Astrocyte (in vitro differentiated cells and primary cell): Measurements from ENCODE around the gene GOLGA8Q. TPM values are rescaled to one million over a fixed set of nuclear protein-coding genes. Genes with fewer than 3 reads are reported as not detected.
"Not testable (repeated sequence)": the region's sequence is repeated elsewhere in the genome, so short reads cannot be mapped to it uniquely, and the experiment has no call there.

Experiments used
- DNase-seq: peaks from one replicate; pipeline ENCODE4 v3.0.0-alpha.2; 2010; ENCODE audit warnings: low read depth
- FAIRE-seq: peaks from 2 replicates; lab custom pipeline; 2011; peaks lifted over from hg19 to GRCh38; lab: Jason Lieb, UNC
- H2AFZ ChIP-seq: 2 replicates; pipeline ENCODE4 v1.6.0; 2012; ENCODE audit warnings: low read depth, low read length, inconsistent platforms
- H3K27ac ChIP-seq: 2 replicates; pipeline ENCODE4 v1.5.1; 2011; ENCODE audit warnings: low read depth, low read length, inconsistent platforms
- H3K27me3 ChIP-seq: 2 replicates; pipeline ENCODE4 v1.6.0; 2011; ENCODE audit warnings: low read length, inconsistent platforms; ENCODE audit not compliant: insufficient read depth
- H3K36me3 ChIP-seq: 2 replicates; pipeline ENCODE4 v1.5.1; 2011; ENCODE audit warnings: low read length, inconsistent platforms; ENCODE audit not compliant: insufficient read depth
- H3K4me1 ChIP-seq: 2 replicates; pipeline ENCODE4 v1.5.1; 2011; ENCODE audit warnings: low read length, inconsistent platforms; ENCODE audit not compliant: insufficient read depth
- H3K4me2 ChIP-seq: 2 replicates; pipeline ENCODE4 v1.6.0; 2012; ENCODE audit warnings: low read length, inconsistent platforms
- H3K4me3 ChIP-seq: 2 replicates; pipeline ENCODE4 v1.5.1; 2011; ENCODE audit warnings: low read depth, mild to moderate bottlenecking, low read length, inconsistent platforms; ENCODE audit not compliant: insufficient read depth
- H3K79me2 ChIP-seq: 2 replicates; pipeline ENCODE4 v1.6.0; 2012; ENCODE audit warnings: mild to moderate bottlenecking, low read length, inconsistent platforms; ENCODE audit not compliant: insufficient read depth
- H3K9ac ChIP-seq: 2 replicates; pipeline ENCODE4 v1.6.0; 2012; ENCODE audit warnings: mild to moderate bottlenecking, low read length, inconsistent platforms
- H3K9me3 ChIP-seq: 2 replicates; pipeline ENCODE4 v1.5.1; 2012; ENCODE audit warnings: low read depth, mild to moderate bottlenecking, low read length, inconsistent platforms; ENCODE audit not compliant: insufficient read depth
- H4K20me1 ChIP-seq: 2 replicates; pipeline ENCODE4 v1.6.0; 2012; ENCODE audit warnings: low read length, inconsistent platforms; ENCODE audit not compliant: insufficient read depth
- H3K27ac Mint-ChIP-seq: one replicate; pipeline ENCODE4 v1.8.0; 2021; ENCODE audit warnings: mild to moderate bottlenecking, mixed read lengths; ENCODE audit not compliant: unreplicated experiment
- H3K27me3 Mint-ChIP-seq: one replicate; pipeline ENCODE4 v1.8.0; 2021; ENCODE audit warnings: low read depth, mixed read lengths; ENCODE audit not compliant: unreplicated experiment
- H3K36me3 Mint-ChIP-seq: one replicate; pipeline ENCODE4 v1.8.0; 2021; ENCODE audit warnings: low read depth, mixed read lengths; ENCODE audit not compliant: unreplicated experiment
- H3K4me1 Mint-ChIP-seq: one replicate; pipeline ENCODE4 v1.8.0; 2021; ENCODE audit warnings: low read depth, mixed read lengths; ENCODE audit not compliant: unreplicated experiment
- H3K4me3 Mint-ChIP-seq: one replicate; pipeline ENCODE4 v1.8.0; 2021; ENCODE audit warnings: mild to moderate bottlenecking, moderate library complexity, mixed read lengths; ENCODE audit not compliant: unreplicated experiment
- H3K9me3 Mint-ChIP-seq: one replicate; pipeline ENCODE4 v1.8.0; 2021; ENCODE audit warnings: mild to moderate bottlenecking, mixed read lengths; ENCODE audit not compliant: unreplicated experiment
- total RNA-seq: library from RNA; stranded (reverse); gene quantifications from 2 replicates; pipeline ENCODE4 v1.2.1, GENCODE V29; 2021

GOLGA8Q gene
- total RNA-seq, 1 donor from 2014 or later = 0.54 TPM

DNA sequence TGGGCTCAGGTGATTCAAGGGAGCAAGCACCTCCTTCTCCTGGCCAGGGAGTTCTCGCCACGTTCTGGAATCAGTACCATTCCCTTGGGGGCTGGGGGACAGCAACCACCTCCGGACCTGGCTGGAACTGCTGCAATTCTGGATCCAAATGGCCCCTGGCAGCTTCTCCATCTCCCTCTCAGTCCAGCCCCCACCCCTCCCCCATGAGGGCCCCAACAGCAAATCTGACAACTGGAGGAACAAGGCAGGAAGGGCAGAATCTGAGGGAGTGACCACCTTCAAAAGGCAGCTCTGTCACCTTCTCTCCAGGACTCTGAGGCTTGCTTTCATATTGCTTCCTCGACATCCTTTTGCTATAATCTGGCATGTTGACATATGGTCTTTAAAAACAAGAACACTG is 25.9 kb upstream of the GOLGA8Q start:
- not testable (repeated sequence) for H3K4me1 ChIP-seq, H3K9ac ChIP-seq, H3K27me3 ChIP-seq, H3K9me3 ChIP-seq, H3K27me3 Mint-ChIP-seq, H3K27ac ChIP-seq, H3K4me1 Mint-ChIP-seq, H3K9me3 Mint-ChIP-seq, H3K27ac Mint-ChIP-seq, H3K79me2 ChIP-seq, H3K4me3 ChIP-seq, H2AFZ ChIP-seq, H4K20me1 ChIP-seq, H3K4me3 Mint-ChIP-seq, FAIRE-seq, H3K36me3 Mint-ChIP-seq, H3K36me3 ChIP-seq, DNase-seq, H3K4me2 ChIP-seq

- H3K4me1 ChIP-seq, H3K27ac ChIP-seq, H2AFZ ChIP-seq, H3K79me2 ChIP-seq, H4K20me1 ChIP-seq, H3K4me3 Mint-ChIP-seq, H3K4me3 ChIP-seq, H3K4me1 Mint-ChIP-seq, FAIRE-seq, H3K9ac ChIP-seq, H3K27me3 ChIP-seq, H3K9me3 Mint-ChIP-seq, DNase-seq, H3K27me3 Mint-ChIP-seq, H3K4me2 ChIP-seq, H3K36me3 Mint-ChIP-seq, H3K36me3 ChIP-seq, H3K27ac Mint-ChIP-seq, H3K9me3 ChIP-seq: not testable (repeated sequence)
These were observed 22.8 kb upstream of the GOLGA8Q start for GRCh38 chr15:30529049-30529448.

DNA sequence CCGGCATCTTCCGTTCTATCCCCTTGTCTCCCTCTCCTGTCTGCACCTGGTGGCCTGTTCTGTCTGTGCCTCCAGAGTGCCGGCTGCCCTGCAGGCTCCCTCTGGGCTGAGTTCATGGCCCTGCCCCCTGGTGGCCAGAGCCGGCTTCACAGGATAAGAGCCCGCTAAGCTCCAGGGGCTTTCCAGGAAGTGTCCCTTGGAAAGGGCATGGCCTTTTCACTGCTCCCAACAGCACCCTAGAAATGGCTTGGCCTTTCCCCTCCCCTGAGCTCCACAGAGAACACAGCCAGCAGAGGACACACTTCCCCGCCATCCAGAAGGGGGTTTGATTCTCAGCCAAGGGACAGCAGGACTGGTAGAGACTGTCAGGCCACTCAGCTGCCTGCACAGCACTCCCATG is 15.1 kb downstream of the GOLGA8Q start:
- not testable (repeated sequence) for H3K4me2 ChIP-seq, H3K9me3 Mint-ChIP-seq, H3K9ac ChIP-seq, H3K4me1 ChIP-seq, H3K27ac Mint-ChIP-seq, H4K20me1 ChIP-seq, H3K27me3 Mint-ChIP-seq, DNase-seq, H3K36me3 Mint-ChIP-seq, H3K27me3 ChIP-seq, H3K79me2 ChIP-seq, H3K27ac ChIP-seq, H3K36me3 ChIP-seq, H3K4me3 ChIP-seq, H3K4me3 Mint-ChIP-seq, H2AFZ ChIP-seq, FAIRE-seq, H3K4me1 Mint-ChIP-seq, H3K9me3 ChIP-seq

DNA sequence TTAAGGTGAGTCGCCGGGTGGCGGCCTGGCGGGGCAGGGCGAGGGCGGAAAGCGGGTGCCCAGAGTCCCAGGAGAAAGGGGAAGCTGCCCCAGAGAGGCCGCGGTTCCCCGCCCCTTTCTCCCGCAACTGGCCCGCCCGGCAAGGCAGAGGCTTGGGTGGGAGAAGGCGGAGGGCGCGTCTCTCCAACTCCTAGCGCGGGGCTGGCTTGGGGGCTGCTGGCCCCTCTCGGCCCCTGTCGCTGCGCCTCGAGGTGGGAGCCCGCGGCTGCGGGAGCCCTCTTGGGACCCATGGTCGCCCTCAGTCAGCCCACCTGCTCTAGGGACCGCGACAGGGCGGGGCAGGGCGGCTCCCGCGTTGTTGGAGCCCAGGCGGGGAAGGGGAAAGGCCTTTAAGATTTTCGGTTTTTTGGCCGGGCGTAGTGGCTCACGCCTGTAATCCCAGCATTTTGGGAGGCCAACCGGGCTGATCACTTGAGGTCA is 21.2 kb downstream of the GOLGA8Q start:
- H3K4me1 Mint-ChIP-seq, DNase-seq, H4K20me1 ChIP-seq, H3K9me3 Mint-ChIP-seq, FAIRE-seq, H3K4me3 ChIP-seq, H2AFZ ChIP-seq, H3K4me2 ChIP-seq, H3K4me3 Mint-ChIP-seq, H3K27ac Mint-ChIP-seq, H3K27me3 ChIP-seq, H3K79me2 ChIP-seq, H3K27ac ChIP-seq, H3K9ac ChIP-seq, H3K36me3 Mint-ChIP-seq, H3K36me3 ChIP-seq, H3K27me3 Mint-ChIP-seq, H3K4me1 ChIP-seq, H3K9me3 ChIP-seq: not testable (repeated sequence)

DNA sequence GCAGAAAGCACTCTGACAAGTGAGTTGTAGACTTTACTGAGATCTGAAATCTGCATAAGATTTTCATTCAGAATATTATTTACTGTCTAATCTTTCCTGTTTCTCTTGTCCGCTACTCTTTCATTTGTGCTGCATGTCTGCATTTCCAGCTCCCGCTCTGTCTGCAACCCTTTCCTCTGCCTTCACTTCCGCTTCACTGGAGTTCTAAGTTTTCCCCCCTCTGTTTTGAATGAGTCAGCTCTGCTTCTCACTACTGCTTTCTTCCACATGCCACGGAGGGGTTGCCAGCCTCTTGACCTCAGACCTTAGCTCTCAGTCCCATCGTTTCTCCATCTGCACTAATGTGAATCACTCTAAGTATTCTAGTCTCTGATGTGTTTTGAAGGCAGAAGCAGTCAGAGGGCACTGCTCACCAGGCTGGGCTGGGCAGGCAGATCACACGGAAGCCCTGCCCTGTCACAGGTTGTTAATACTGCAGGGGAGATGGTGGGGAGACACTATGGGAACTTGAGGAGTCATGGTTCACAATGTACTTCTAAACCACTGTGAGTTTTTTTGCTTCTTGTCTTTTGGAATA is 27.6 kb downstream of the GOLGA8Q start:
- not testable (repeated sequence) for H3K9me3 ChIP-seq, H3K27me3 Mint-ChIP-seq, H3K27ac ChIP-seq, FAIRE-seq, H4K20me1 ChIP-seq, H3K4me3 Mint-ChIP-seq, H3K4me1 ChIP-seq, H3K9me3 Mint-ChIP-seq, H3K4me1 Mint-ChIP-seq, H3K27me3 ChIP-seq, H3K36me3 Mint-ChIP-seq, H3K79me2 ChIP-seq, DNase-seq, H3K9ac ChIP-seq, H3K4me3 ChIP-seq, H3K36me3 ChIP-seq, H3K4me2 ChIP-seq, H3K27ac Mint-ChIP-seq, H2AFZ ChIP-seq

GRCh38 chr15:30580716-30581115 is 28.9 kb downstream of the GOLGA8Q start:
- H3K4me3 Mint-ChIP-seq, H4K20me1 ChIP-seq, H3K27me3 ChIP-seq, H3K9ac ChIP-seq, DNase-seq, H3K4me1 ChIP-seq, H3K4me2 ChIP-seq, H3K27ac Mint-ChIP-seq, H3K27me3 Mint-ChIP-seq, H3K27ac ChIP-seq, H3K36me3 Mint-ChIP-seq, H2AFZ ChIP-seq, H3K36me3 ChIP-seq, H3K9me3 Mint-ChIP-seq, H3K9me3 ChIP-seq, H3K79me2 ChIP-seq, FAIRE-seq, H3K4me3 ChIP-seq, H3K4me1 Mint-ChIP-seq: not testable (repeated sequence)
